RCC 7860 (cell line): Measurements from ENCODE around the gene PGAM4.
"Not testable (repeated sequence)": the region's sequence is repeated elsewhere in the genome, so short reads cannot be mapped to it uniquely, and the experiment has no call there.

Experiments
- DNase-seq: peaks from one replicate; pipeline ENCODE4 v3.0.0-alpha.2; 2015; ENCODE audit warnings: low spot score
- FAIRE-seq: peaks from 2 replicates; lab custom pipeline; 2012; peaks lifted over from hg19 to GRCh38; lab: Jason Lieb, UNC

Gene PGAM4

GRCh38 chrX:77969538-77969937 is at the start of gene PGAM4:
Gene PGAM4, minus strand, starts transcription at chrX:77969638. Its CDS starts 0 bp downstream, at chrX:77969638.
- FAIRE-seq: no peak
- no peak for DNase-seq

GRCh38 chrX:78011846-78012245 is 42.4 kb upstream of the PGAM4 start:
- FAIRE-seq: no peak
- DNase-seq: no peak

GRCh38 chrX:77979870-77980269 is 10.4 kb upstream of the PGAM4 start:
- no peak for FAIRE-seq
- DNase-seq: no peak

GRCh38 chrX:77977518-77977917 is 8.1 kb upstream of the PGAM4 start:
- DNase-seq (no peak), FAIRE-seq (no peak)

GRCh38 chrX:77977095-77977494 is 7.7 kb upstream of the PGAM4 start:
- FAIRE-seq (no peak), DNase-seq (no peak)

- DNase-seq: no peak
- no peak for FAIRE-seq
These were observed 6.3 kb upstream of the PGAM4 start for GRCh38 chrX:77975755-77976154.

GRCh38 chrX:77967631-77968030 is 1.8 kb downstream of the PGAM4 start:
- no peak for DNase-seq
- FAIRE-seq: no peak

GRCh38 chrX:77966361-77966760 is 3.1 kb downstream of the PGAM4 start:
- FAIRE-seq: no peak

GRCh38 chrX:77962068-77962902 is 7.2 kb downstream of the PGAM4 start:
- DNase-seq (no peak), FAIRE-seq (no peak)

More at GRCh38 chrX:77966361-77966760, 3.1 kb downstream of the PGAM4 start:
- no peak for DNase-seq

GRCh38 chrX:77961063-77961462 is 8.4 kb downstream of the PGAM4 start:
- no peak for FAIRE-seq
- DNase-seq: no peak

- DNase-seq: no peak
- no peak for FAIRE-seq
These were observed 8.9 kb downstream of the PGAM4 start for GRCh38 chrX:77960567-77960966.

- FAIRE-seq (no peak), DNase-seq (no peak)
These were observed 15.7 kb downstream of the PGAM4 start for GRCh38 chrX:77953708-77954107.

- FAIRE-seq (no peak), DNase-seq (no peak)
These were observed 16.1 kb downstream of the PGAM4 start for GRCh38 chrX:77953302-77953701.

- DNase-seq: no peak
- FAIRE-seq: no peak
These were observed 17.3 kb downstream of the PGAM4 start for GRCh38 chrX:77952173-77952572.

- no peak for DNase-seq
- FAIRE-seq: no peak
These were observed 19.6 kb downstream of the PGAM4 start for GRCh38 chrX:77949840-77950239.

- FAIRE-seq (no peak), DNase-seq (no peak)
These were observed 22.9 kb downstream of the PGAM4 start for GRCh38 chrX:77946571-77946970.

GRCh38 chrX:77945910-77946545 is 23.4 kb downstream of the PGAM4 start:
- no peak for DNase-seq

GRCh38 chrX:77945031-77945430 is 24.4 kb downstream of the PGAM4 start:
- not testable (repeated sequence) for DNase-seq, FAIRE-seq

More at GRCh38 chrX:77945910-77946545, 23.4 kb downstream of the PGAM4 start:
- FAIRE-seq: no peak

GRCh38 chrX:77938083-77938680 is 31.3 kb downstream of the PGAM4 start:
- DNase-seq: no peak
- FAIRE-seq: no peak

GRCh38 chrX:77937291-77937690 is 32.1 kb downstream of the PGAM4 start:
- no peak for DNase-seq
- no peak for FAIRE-seq

- FAIRE-seq: no peak
- no peak for DNase-seq
These were observed 33.1 kb downstream of the PGAM4 start for GRCh38 chrX:77936299-77936698.

- DNase-seq (no peak), FAIRE-seq (no peak)
These were observed 33.6 kb downstream of the PGAM4 start for GRCh38 chrX:77935886-77936285.
